Peyer's patch (tissue), 4 donors: ENCODE results near the gene VSIR.

Experiments
- POLR2A ChIP-seq, 2 donors: fragments of 450-650 bp; IDR thresholded peaks; one replicate each; pipeline ENCODE4 v1.5.1; 2017; ENCODE audit warnings: antibody characterized with exemption in 2 of 2, mild to moderate bottlenecking in 2 of 2, moderate library complexity in 2 of 2
- TF ChIP-seq, protein P1 (sequence below), 6 experiments: fragments of 450-650 bp in 4 of 6; fragments of 200-600 bp in 2 of 6; sonication (generic) in 1 of 6; IDR thresholded peaks; one replicate each; pipeline ENCODE4 v1.5.1; 2017 to 2019; ENCODE audit warnings: antibody characterized with exemption in 6 of 6, mild to moderate bottlenecking in 3 of 6, moderate library complexity in 1 of 6

DNA sequence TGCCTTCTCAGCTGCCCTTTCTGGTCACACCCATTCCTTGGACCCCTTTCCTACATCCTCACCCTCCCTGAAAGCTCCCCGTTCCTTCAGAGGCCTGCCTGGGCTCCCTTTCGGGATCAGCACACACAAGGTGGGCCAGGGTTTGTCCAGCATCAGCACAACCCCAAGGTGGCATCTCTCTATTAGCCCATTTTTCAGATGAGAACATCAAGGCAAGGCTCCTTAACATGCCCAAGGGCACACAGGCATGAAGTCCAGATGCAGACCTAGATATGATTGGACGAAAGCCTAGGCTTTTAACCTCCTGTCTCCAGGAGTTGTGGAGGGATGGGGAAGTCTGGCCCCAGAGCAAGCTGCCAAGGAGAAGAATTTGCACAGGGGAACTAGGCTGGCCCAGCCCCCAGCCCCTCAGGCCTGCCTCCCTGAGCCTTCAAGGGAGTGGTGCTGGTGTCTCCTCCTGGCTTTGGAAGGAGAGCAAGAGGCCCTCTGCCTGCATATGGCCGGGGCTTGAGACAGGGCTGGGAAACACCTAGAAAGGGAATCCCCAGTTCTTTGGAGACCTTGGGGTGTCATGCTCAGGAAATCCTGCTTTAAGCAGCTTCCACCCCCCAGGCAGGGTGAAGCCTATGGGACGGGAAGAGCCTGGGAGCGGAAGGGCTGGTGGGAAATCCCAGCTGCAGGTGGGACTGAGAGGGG lies 9.0 kb upstream of the VSIR start:
- TF ChIP-seq, protein P1, sequence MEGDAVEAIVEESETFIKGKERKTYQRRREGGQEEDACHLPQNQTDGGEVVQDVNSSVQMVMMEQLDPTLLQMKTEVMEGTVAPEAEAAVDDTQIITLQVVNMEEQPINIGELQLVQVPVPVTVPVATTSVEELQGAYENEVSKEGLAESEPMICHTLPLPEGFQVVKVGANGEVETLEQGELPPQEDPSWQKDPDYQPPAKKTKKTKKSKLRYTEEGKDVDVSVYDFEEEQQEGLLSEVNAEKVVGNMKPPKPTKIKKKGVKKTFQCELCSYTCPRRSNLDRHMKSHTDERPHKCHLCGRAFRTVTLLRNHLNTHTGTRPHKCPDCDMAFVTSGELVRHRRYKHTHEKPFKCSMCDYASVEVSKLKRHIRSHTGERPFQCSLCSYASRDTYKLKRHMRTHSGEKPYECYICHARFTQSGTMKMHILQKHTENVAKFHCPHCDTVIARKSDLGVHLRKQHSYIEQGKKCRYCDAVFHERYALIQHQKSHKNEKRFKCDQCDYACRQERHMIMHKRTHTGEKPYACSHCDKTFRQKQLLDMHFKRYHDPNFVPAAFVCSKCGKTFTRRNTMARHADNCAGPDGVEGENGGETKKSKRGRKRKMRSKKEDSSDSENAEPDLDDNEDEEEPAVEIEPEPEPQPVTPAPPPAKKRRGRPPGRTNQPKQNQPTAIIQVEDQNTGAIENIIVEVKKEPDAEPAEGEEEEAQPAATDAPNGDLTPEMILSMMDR (IDR thresholded peaks at IDR 0.05): no peak
- no peak for TF ChIP-seq POLR2A (IDR thresholded peaks at IDR 0.05)
